Measurements from ENCODE around the gene DBT. TPM values are rescaled to one million over a fixed set of nuclear protein-coding genes. Genes with fewer than 3 reads are reported as not detected.

DBT gene
- total and polyA plus RNA-seq, 10 of the 15 experiments (the other 5 are each of a cell fraction or from before 2014, with no cell fraction given): 2.1 to 15.9 (median 6.9) TPM

DNA sequence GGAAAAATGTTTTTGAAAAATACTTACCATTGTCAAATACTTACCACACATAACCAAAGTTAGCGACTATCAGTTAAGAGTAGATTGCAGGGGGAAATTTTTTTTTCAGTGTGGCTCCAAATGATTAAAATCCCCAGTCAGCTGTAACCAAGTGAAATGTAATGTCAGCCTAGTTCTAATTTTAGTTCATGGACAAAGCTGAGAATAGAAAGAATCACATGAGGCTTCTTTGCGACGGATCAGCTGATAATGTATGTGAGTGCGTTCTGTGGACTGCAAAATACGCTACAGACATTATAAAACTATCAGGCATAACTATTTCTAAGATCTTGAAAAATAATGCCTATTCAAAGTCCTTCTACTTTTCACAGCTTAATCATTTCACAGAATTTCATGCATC lies 71.5 kb downstream of the DBT start, which contains the start of gene LRRC39:
Gene LRRC39 (minus strand): TSS at position 166 of the 400 bp plus-strand sequence. CDS start 9,740 bp downstream, outside the sequence.
- in situ Hi-C loops (cut with MboI) (no loop called here), intact Hi-C loops (cut with micrococcal nuclease; ENCODE audit: unreplicated experiment) (no loop called here)
- Histone ChIP-seq H3K4me3 (no peak within 1 kb of the TSS), H3K27me3 (replicated peaks in 1 of 2; ENCODE audit: control insufficient read depth in 2 of 2, insufficient read depth in 2 of 2, low read length in 1 of 2) (no peaks in the 10 kb centered on the region), H3K4me1 (ENCODE audit: control insufficient read depth, insufficient read depth, low read length) (no peaks in the 10 kb centered on the region), H3K79me2 (ENCODE audit: control insufficient read depth, insufficient read depth, low read length) (no peaks in the 10 kb centered on the region), H2AFZ (ENCODE audit: control insufficient read depth, low read depth, low read length) (no peak within 1 kb of the TSS), H3K4me2 (ENCODE audit: control insufficient read depth, insufficient read depth) (no peak within 1 kb of the TSS), H3K9ac (ENCODE audit: control insufficient read depth, insufficient read depth, low read length) (no peak within 1 kb of the TSS), H3K9me3 (replicated peaks; ENCODE audit: control insufficient read depth, insufficient read depth, low read length) (no peaks in the 10 kb centered on the region), H3K27ac (ENCODE audit: control insufficient read depth, insufficient read depth) (no peak within 1 kb of the TSS), H3K36me3 (ENCODE audit: control insufficient read depth in 2 of 2, insufficient read depth in 2 of 2, low read length in 1 of 2) (no peaks in the 10 kb centered on the region), H4K20me1 (ENCODE audit: control insufficient read depth, insufficient read depth) (no peaks in the 10 kb centered on the region)
- no peak for ATAC-seq
- ChIA-PET POLR2A (no interaction called here), SMC1A (ENCODE audit: uncharacterized antibody, unreplicated experiment) (no interaction called here), RAD21 (ENCODE audit: unreplicated experiment) (no interaction called here), CTCF (interaction anchor here (1.3 kb wide), 1 partner anchor 281 kb away, joined by 3 read pairs; no protein-coding TSS in a partner anchor)
- FAIRE-seq: no peak
- BruUV-seq (replicated peaks): no TSS peak
- DNase-seq (ENCODE audit: low read depth, low spot score): no peak
- WGBS (ENCODE audit: insufficient coverage, insufficient replicate concordance, low lambda C conversion rate, missing lambda C conversion rate): 74% methylated on average over 5 of the region's 5 CpGs
- TF ChIP-seq SMARCA5 (IDR thresholded peaks at IDR 0.05): no peak
- no peak for TF ChIP-seq CEBPB (IDR thresholded peaks at IDR 0.05; ENCODE audit: borderline replicate concordance in 1 of 2, low read depth in 2 of 2, low read length in 2 of 2)
- TF ChIP-seq, protein P1, sequence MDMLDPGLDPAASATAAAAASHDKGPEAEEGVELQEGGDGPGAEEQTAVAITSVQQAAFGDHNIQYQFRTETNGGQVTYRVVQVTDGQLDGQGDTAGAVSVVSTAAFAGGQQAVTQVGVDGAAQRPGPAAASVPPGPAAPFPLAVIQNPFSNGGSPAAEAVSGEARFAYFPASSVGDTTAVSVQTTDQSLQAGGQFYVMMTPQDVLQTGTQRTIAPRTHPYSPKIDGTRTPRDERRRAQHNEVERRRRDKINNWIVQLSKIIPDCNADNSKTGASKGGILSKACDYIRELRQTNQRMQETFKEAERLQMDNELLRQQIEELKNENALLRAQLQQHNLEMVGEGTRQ (IDR thresholded peaks at IDR 0.05; ENCODE audit: borderline replicate concordance, low read depth, low read length): no peak
- TF ChIP-seq, protein P2, sequence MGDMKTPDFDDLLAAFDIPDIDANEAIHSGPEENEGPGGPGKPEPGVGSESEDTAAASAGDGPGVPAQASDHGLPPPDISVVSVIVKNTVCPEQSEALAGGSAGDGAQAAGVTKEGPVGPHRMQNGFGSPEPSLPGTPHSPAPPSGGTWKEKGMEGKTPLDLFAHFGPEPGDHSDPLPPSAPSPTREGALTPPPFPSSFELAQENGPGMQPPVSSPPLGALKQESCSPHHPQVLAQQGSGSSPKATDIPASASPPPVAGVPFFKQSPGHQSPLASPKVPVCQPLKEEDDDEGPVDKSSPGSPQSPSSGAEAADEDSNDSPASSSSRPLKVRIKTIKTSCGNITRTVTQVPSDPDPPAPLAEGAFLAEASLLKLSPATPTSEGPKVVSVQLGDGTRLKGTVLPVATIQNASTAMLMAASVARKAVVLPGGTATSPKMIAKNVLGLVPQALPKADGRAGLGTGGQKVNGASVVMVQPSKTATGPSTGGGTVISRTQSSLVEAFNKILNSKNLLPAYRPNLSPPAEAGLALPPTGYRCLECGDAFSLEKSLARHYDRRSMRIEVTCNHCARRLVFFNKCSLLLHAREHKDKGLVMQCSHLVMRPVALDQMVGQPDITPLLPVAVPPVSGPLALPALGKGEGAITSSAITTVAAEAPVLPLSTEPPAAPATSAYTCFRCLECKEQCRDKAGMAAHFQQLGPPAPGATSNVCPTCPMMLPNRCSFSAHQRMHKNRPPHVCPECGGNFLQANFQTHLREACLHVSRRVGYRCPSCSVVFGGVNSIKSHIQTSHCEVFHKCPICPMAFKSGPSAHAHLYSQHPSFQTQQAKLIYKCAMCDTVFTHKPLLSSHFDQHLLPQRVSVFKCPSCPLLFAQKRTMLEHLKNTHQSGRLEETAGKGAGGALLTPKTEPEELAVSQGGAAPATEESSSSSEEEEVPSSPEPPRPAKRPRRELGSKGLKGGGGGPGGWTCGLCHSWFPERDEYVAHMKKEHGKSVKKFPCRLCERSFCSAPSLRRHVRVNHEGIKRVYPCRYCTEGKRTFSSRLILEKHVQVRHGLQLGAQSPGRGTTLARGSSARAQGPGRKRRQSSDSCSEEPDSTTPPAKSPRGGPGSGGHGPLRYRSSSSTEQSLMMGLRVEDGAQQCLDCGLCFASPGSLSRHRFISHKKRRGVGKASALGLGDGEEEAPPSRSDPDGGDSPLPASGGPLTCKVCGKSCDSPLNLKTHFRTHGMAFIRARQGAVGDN (IDR thresholded peaks at IDR 0.05): no peak
- TF ChIP-seq, protein P3, sequence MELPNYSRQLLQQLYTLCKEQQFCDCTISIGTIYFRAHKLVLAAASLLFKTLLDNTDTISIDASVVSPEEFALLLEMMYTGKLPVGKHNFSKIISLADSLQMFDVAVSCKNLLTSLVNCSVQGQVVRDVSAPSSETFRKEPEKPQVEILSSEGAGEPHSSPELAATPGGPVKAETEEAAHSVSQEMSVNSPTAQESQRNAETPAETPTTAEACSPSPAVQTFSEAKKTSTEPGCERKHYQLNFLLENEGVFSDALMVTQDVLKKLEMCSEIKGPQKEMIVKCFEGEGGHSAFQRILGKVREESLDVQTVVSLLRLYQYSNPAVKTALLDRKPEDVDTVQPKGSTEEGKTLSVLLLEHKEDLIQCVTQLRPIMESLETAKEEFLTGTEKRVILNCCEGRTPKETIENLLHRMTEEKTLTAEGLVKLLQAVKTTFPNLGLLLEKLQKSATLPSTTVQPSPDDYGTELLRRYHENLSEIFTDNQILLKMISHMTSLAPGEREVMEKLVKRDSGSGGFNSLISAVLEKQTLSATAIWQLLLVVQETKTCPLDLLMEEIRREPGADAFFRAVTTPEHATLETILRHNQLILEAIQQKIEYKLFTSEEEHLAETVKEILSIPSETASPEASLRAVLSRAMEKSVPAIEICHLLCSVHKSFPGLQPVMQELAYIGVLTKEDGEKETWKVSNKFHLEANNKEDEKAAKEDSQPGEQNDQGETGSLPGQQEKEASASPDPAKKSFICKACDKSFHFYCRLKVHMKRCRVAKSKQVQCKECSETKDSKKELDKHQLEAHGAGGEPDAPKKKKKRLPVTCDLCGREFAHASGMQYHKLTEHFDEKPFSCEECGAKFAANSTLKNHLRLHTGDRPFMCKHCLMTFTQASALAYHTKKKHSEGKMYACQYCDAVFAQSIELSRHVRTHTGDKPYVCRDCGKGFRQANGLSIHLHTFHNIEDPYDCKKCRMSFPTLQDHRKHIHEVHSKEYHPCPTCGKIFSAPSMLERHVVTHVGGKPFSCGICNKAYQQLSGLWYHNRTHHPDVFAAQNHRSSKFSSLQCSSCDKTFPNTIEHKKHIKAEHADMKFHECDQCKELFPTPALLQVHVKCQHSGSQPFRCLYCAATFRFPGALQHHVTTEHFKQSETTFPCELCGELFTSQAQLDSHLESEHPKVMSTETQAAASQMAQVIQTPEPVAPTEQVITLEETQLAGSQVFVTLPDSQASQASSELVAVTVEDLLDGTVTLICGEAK (IDR thresholded peaks at IDR 0.05; ENCODE audit: borderline replicate concordance): no peak
- TF ChIP-seq YBX1 (IDR thresholded peaks at IDR 0.05): no peak
- TF ChIP-seq, protein P4, sequence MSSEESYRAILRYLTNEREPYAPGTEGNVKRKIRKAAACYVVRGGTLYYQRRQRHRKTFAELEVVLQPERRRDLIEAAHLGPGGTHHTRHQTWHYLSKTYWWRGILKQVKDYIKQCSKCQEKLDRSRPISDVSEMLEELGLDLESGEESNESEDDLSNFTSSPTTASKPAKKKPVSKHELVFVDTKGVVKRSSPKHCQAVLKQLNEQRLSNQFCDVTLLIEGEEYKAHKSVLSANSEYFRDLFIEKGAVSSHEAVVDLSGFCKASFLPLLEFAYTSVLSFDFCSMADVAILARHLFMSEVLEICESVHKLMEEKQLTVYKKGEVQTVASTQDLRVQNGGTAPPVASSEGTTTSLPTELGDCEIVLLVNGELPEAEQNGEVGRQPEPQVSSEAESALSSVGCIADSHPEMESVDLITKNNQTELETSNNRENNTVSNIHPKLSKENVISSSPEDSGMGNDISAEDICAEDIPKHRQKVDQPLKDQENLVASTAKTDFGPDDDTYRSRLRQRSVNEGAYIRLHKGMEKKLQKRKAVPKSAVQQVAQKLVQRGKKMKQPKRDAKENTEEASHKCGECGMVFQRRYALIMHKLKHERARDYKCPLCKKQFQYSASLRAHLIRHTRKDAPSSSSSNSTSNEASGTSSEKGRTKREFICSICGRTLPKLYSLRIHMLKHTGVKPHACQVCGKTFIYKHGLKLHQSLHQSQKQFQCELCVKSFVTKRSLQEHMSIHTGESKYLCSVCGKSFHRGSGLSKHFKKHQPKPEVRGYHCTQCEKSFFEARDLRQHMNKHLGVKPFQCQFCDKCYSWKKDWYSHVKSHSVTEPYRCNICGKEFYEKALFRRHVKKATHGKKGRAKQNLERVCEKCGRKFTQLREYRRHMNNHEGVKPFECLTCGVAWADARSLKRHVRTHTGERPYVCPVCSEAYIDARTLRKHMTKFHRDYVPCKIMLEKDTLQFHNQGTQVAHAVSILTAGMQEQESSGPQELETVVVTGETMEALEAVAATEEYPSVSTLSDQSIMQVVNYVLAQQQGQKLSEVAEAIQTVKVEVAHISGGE (CRISPR knock-in tag; IDR thresholded peaks at IDR 0.05): no peak
- TF ChIP-seq SIN3A (IDR thresholded peaks at IDR 0.05; ENCODE audit: low read depth, low read length): no peak
- no peak for TF ChIP-seq RELA (IDR thresholded peaks at IDR 0.05; ENCODE audit: borderline replicate concordance, partially characterized antibody)
- no peak for TF ChIP-seq BHLHE40 (IDR thresholded peaks at IDR 0.05; ENCODE audit: borderline replicate concordance in 1 of 2, low read depth in 2 of 2, low read length in 1 of 2)
- TF ChIP-seq EZH2 (IDR thresholded peaks at IDR 0.05; ENCODE audit: borderline replicate concordance, control insufficient read depth, low read depth, low read length): no peak
- no peak for TF ChIP-seq BACH1 (IDR thresholded peaks at IDR 0.05; ENCODE audit: borderline replicate concordance)
